Prostate gland (tissue), 2 donors: ENCODE results near the gene SLC14A1.
"Not testable (repeated sequence)": the region's sequence is repeated elsewhere in the genome, so short reads cannot be mapped to it uniquely, and the experiment has no call there.

Experiments
- POLR2AphosphoS5 ChIP-seq: sonication (generic); formaldehyde crosslinking; IDR thresholded peaks from one replicate; pipeline ENCODE4 v1.6.1; 2017; ENCODE audit warnings: antibody characterized with exemption
- TF ChIP-seq, protein P1 (sequence below), 4 experiments: fragments of 200-600 bp in 2 of 4; fragments of 450-650 bp in 2 of 4; sonication (generic) in 2 of 4; IDR thresholded peaks; 1 replicate in 3 of 4; 2 replicates in 1 of 4; pipeline ENCODE4 v1.5.1; 2016 to 2019; ENCODE audit warnings: antibody characterized with exemption in 4 of 4, mild to moderate bottlenecking in 2 of 4, moderate library complexity in 2 of 4

DNA sequence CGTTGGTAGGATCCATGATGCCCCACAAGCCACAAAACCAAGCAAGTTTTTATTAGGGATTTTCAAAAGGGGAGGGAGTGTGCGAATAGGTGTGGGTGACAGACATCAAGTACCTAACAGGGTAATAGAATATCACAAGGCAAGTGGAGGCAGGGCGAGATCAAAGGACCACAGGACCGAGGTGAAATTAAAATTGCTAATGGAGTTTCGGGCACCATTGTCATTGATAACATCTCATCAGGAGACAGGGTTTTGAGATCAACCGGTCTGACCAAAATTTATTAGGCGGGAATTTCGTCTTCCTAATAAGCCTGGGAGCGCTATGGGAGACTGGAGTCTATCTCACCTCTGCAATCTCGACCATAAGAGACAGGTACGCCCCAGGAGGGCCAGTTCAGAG lies 33.7 kb downstream of the SLC14A1 start:
- TF ChIP-seq POLR2AphosphoS5: not testable (repeated sequence)
- TF ChIP-seq, protein P1, sequence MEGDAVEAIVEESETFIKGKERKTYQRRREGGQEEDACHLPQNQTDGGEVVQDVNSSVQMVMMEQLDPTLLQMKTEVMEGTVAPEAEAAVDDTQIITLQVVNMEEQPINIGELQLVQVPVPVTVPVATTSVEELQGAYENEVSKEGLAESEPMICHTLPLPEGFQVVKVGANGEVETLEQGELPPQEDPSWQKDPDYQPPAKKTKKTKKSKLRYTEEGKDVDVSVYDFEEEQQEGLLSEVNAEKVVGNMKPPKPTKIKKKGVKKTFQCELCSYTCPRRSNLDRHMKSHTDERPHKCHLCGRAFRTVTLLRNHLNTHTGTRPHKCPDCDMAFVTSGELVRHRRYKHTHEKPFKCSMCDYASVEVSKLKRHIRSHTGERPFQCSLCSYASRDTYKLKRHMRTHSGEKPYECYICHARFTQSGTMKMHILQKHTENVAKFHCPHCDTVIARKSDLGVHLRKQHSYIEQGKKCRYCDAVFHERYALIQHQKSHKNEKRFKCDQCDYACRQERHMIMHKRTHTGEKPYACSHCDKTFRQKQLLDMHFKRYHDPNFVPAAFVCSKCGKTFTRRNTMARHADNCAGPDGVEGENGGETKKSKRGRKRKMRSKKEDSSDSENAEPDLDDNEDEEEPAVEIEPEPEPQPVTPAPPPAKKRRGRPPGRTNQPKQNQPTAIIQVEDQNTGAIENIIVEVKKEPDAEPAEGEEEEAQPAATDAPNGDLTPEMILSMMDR (IDR thresholded peaks at IDR 0.05): not testable (repeated sequence)
